Measurements from ENCODE around the gene CCDC182.

The CCDC182 gene

DNA sequence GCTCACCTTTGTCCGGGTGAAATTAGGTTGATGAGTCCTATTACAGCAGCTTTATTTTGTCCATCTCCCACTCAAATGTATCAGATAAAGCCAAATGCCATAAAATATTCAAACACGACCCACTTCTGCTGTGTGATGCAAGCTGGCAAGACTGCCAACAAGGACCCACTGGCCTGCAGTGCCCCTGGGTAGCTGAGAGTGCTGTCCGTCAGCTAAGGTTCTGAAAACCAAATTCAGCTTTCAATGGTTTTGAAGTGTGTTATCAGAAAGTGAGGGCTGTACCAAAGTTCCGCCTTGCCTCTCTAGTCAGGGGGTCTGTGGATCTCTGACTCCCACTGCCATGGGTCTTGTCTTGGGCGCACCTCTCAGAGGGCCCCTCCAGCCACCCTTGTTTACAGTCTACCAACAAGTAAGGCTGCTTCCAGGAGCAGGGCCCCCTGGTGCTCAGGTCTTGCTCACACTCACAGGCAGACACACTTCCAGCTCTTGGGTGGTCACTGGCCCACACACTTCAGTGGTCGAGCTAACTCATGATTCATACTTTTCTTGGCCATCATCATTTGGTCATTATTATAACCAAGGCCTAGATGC is 10.5 kb upstream of the CCDC182 start:
- no peak overlapping the region for H3K27ac ChIP-seq (ENCODE audit: extremely low read depth, low read depth, low read length)
- H3K4me1 ChIP-seq (ENCODE audit: control insufficient read depth, insufficient read depth, low read length), result no peaks in the 10 kb centered on the region
- ChIA-PET POLR2A (interaction anchor here (0.6 kb wide), 1 partner anchor 756 kb away, joined by 3 read pairs; no protein-coding TSS in a partner anchor), CTCF (interaction anchor here (0.7 to 1.2 kb wide), 2 partner anchors 8 to 83 kb away, joined by 3 to 5 read pairs; no protein-coding TSS in a partner anchor)
- H3K9me3 ChIP-seq (ENCODE audit: control insufficient read depth, insufficient read depth, low read depth, low read length), result no peaks in the 10 kb centered on the region
- no peak overlapping the region for H3K4me3 ChIP-seq (ENCODE audit: low read depth, low read length)
- no peak for TF ChIP-seq WT1 (tag by site-specific recombination; IDR thresholded peaks at IDR 0.05)
- TF ChIP-seq ZNF623 (tag by site-specific recombination; IDR thresholded peaks at IDR 0.05), result no peak
- TF ChIP-seq RBAK (tag by site-specific recombination; IDR thresholded peaks at IDR 0.05), result no peak
- TF ChIP-seq, protein P1, sequence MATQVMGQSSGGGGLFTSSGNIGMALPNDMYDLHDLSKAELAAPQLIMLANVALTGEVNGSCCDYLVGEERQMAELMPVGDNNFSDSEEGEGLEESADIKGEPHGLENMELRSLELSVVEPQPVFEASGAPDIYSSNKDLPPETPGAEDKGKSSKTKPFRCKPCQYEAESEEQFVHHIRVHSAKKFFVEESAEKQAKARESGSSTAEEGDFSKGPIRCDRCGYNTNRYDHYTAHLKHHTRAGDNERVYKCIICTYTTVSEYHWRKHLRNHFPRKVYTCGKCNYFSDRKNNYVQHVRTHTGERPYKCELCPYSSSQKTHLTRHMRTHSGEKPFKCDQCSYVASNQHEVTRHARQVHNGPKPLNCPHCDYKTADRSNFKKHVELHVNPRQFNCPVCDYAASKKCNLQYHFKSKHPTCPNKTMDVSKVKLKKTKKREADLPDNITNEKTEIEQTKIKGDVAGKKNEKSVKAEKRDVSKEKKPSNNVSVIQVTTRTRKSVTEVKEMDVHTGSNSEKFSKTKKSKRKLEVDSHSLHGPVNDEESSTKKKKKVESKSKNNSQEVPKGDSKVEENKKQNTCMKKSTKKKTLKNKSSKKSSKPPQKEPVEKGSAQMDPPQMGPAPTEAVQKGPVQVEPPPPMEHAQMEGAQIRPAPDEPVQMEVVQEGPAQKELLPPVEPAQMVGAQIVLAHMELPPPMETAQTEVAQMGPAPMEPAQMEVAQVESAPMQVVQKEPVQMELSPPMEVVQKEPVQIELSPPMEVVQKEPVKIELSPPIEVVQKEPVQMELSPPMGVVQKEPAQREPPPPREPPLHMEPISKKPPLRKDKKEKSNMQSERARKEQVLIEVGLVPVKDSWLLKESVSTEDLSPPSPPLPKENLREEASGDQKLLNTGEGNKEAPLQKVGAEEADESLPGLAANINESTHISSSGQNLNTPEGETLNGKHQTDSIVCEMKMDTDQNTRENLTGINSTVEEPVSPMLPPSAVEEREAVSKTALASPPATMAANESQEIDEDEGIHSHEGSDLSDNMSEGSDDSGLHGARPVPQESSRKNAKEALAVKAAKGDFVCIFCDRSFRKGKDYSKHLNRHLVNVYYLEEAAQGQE (tag by site-specific recombination; IDR thresholded peaks at IDR 0.05), result peak; percentile 94
- TF ChIP-seq ZNF555 (tag by site-specific recombination; conservative IDR thresholded peaks at IDR 0.05), result no peak
- H3K36me3 ChIP-seq (ENCODE audit: control insufficient read depth in 2 of 2, insufficient read depth in 1 of 2, low read length in 2 of 2), result no peaks in the 10 kb centered on the region

DNA sequence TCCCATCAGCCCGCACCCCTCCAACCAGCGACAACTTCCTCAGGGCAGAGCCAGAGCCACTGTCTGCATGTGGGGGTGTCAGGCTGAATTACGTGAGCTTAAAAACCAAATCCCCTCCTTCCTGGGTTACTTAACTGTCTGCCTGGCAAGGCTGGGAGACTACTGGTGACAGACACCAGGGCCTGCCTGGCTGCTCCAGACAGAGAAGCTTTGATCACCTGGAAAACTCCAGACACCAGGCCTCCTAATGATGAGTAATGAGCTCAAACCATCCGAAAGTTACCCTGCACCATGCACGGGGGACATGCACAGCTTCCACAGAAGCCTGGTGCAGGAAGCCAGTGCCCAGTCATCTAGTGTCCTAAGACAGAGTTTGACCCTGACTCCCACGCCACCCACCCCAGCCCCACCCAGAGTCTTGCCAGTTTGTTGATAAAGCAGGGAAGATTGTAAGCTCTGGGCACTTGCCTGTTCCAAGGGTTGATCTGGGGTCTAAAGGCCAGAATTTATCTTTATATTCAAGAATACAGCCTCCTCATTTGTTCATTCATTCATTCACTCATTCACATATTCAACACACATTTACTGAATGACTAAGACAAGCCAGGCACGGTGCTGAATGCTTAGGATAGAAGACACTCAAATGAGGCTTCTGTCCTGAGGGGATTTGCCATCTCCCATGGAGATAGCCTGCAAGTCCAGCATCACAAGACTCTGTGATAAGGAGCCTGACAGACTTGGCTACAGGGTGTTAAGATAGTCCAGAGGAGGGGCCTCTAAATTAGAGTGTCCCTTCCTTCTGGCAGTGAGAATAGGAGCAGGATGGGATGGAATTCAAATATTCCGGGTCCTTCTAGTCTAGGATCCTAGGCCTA is 7.2 kb upstream of the CCDC182 start:
- POLR2A ChIA-PET, result interaction anchor here (0.6 kb wide), 3 partner anchors 468 to 1154 kb away, joined by 3 to 4 read pairs (median 3); no protein-coding TSS in a partner anchor
- TF ChIP-seq, protein P2, sequence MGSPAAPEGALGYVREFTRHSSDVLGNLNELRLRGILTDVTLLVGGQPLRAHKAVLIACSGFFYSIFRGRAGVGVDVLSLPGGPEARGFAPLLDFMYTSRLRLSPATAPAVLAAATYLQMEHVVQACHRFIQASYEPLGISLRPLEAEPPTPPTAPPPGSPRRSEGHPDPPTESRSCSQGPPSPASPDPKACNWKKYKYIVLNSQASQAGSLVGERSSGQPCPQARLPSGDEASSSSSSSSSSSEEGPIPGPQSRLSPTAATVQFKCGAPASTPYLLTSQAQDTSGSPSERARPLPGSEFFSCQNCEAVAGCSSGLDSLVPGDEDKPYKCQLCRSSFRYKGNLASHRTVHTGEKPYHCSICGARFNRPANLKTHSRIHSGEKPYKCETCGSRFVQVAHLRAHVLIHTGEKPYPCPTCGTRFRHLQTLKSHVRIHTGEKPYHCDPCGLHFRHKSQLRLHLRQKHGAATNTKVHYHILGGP (tag by site-specific recombination; IDR thresholded peaks at IDR 0.05), result no peak
- TF ChIP-seq ZNF768 (tag by site-specific recombination; IDR thresholded peaks at IDR 0.05), result no peak
- TF ChIP-seq ZNF830 (tag by site-specific recombination; IDR thresholded peaks at IDR 0.05; ENCODE audit: low read depth), result no peak
- TF ChIP-seq KLF1 (tag by site-specific recombination; IDR thresholded peaks at IDR 0.05), result no peak
- no peak for TF ChIP-seq ZNF248 (tag by site-specific recombination; IDR thresholded peaks at IDR 0.05)
- no peak for TF ChIP-seq ZNF2 (tag by site-specific recombination; IDR thresholded peaks at IDR 0.05)
- no peak for TF ChIP-seq SCRT2 (tag by site-specific recombination; IDR thresholded peaks at IDR 0.05)
- no peak for TF ChIP-seq ZBTB1 (tag by site-specific recombination; IDR thresholded peaks at IDR 0.05)
- no peak for TF ChIP-seq ZFP69B (tag by site-specific recombination; IDR thresholded peaks at IDR 0.05)
- TF ChIP-seq ZNF121 (tag by site-specific recombination; IDR thresholded peaks at IDR 0.05), result no peak
- no peak for TF ChIP-seq ZNF155 (tag by site-specific recombination; IDR thresholded peaks at IDR 0.05)
- no peak for TF ChIP-seq ZNF24 (tag by site-specific recombination; IDR thresholded peaks at IDR 0.05)
- TF ChIP-seq SCRT1 (tag by site-specific recombination; IDR thresholded peaks at IDR 0.05; ENCODE audit: borderline replicate concordance), result no peak
- TF ChIP-seq ZNF146 (tag by site-specific recombination; IDR thresholded peaks at IDR 0.05), result no peak
- no peak for TF ChIP-seq ZNF473 (tag by site-specific recombination; IDR thresholded peaks at IDR 0.05)
- H3K36me3 ChIP-seq (ENCODE audit: control insufficient read depth in 2 of 2, insufficient read depth in 1 of 2, low read length in 2 of 2), result no peaks in the 10 kb centered on the region

More for the DNA sequence above, 7.2 kb upstream of the CCDC182 start:
- CTCF ChIA-PET, result interaction anchor here (0.6 to 1.0 kb wide), 3 partner anchors 33 to 101 kb away, joined by 3 read pairs; no protein-coding TSS in a partner anchor
- Histone ChIP-seq H3K4me1 (ENCODE audit: control insufficient read depth, insufficient read depth, low read length) (no peaks in the 10 kb centered on the region), H3K4me3 (ENCODE audit: low read depth, low read length) (no peak overlapping the region), H3K27ac (ENCODE audit: extremely low read depth, low read depth, low read length) (no peak overlapping the region), H3K9me3 (ENCODE audit: control insufficient read depth, insufficient read depth, low read depth, low read length) (no peaks in the 10 kb centered on the region)
